GM23248 (cell line): ENCODE data around the gene NTHL1.

ENCODE experiments used
- EZH2 ChIP-seq: fragments of 200-600 bp; sonication (generic); IDR thresholded peaks from 2 replicates; pipeline ENCODE4 v1.6.1; 2018; ENCODE audit warnings: antibody characterized with exemption, mild to moderate bottlenecking; ENCODE audit not compliant: insufficient read depth, poor library complexity, severe bottlenecking
- EZH2phosphoT487 ChIP-seq: fragments of 200-600 bp; sonication (generic); IDR thresholded peaks from 2 replicates; pipeline ENCODE4 v1.6.1; 2018; ENCODE audit warnings: antibody characterized with exemption, moderate library complexity, mild to moderate bottlenecking, low read depth; ENCODE audit not compliant: insufficient read depth

- no peak for TF ChIP-seq EZH2
- TF ChIP-seq EZH2phosphoT487, result no peak
These were observed 9.0 kb downstream of the NTHL1 start for GRCh38 chr16:2038382-2039231.
